ENCODE measurements around the gene RFK. TPM values are rescaled to one million over a fixed set of nuclear protein-coding genes. Genes with fewer than 3 reads are reported as not detected.

RFK gene
- total and polyA plus RNA-seq, 2 experiments from 2014 or later = 32.0 to 46.6 TPM

DNA sequence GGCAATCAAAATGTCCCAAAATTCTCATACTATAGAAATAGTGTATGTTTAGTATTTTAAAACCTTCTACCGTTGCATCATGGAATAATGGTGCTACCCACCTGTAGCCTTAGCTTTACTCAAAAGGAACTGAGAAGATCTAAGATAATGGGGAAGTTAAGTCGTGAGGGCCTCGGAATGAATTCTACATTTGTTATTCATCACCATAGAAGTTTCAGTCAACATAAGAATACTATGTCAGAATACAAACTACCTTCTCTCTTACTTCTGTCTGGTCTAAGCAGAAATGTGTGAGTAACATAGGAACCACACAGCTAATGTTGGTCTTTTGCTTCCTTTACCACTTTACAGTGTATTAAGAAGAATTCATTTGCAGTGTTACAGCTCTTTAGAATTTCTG is 43.2 kb downstream of the RFK start:
- H2AFZ ChIP-seq = no peak overlapping the region
- H4K20me1 ChIP-seq (ENCODE audit: insufficient read depth, poor library complexity, severe bottlenecking) = no peaks in the 10 kb centered on the region
- no peaks in the 10 kb centered on the region for H3K9me3 ChIP-seq (ENCODE audit: low read depth)
- no peaks in the 10 kb centered on the region for H3K79me2 ChIP-seq
- H3K9me2 ChIP-seq (replicated peaks; ENCODE audit: insufficient read depth) = no peaks in the 10 kb centered on the region
- no peaks in the 10 kb centered on the region for H3K27me3 ChIP-seq
- H3K4me3 ChIP-seq = no peak overlapping the region
- H3K36me3 ChIP-seq (replicated peaks; ENCODE audit: insufficient read depth, low read depth) = no peaks in the 10 kb centered on the region
- TF ChIP-seq EZH2phosphoT487 (IDR thresholded peaks at IDR 0.05; ENCODE audit: low read depth, severe bottlenecking, unreplicated experiment) (no peak), CTCF (IDR thresholded peaks at IDR 0.05; ENCODE audit: poor library complexity) (no peak), EZH2 (IDR thresholded peaks at IDR 0.05; ENCODE audit: borderline replicate concordance) (no peak)
- WGBS (ENCODE audit: low lambda C conversion rate, missing lambda C conversion rate) = 90% methylated on average over 3 of the region's 3 CpGs
- DNase-seq (ENCODE audit: low spot score) = no peak
- no peak overlapping the region for H3K4me2 ChIP-seq
- H3K4me1 ChIP-seq (ENCODE audit: insufficient read depth) = no peaks in the 10 kb centered on the region
- no peak overlapping the region for H3K27ac ChIP-seq

DNA sequence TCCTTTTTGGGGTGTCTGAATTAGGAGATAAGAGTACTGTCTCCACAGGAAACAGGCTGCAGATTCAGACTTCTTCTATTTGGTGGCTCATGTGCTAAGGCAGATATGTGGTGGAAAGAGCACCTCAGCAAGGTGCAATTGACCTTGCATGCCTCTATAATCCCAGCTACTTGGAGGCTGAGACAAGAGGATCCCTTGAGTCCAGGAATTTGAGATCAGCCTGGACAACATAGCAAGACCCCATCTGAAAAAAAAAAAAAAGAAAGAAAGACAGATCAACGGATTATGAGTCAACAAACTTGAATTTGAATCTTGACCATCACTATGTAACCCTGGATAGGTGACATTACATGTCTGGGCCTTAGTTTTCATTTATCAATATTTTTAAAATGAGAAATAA is 44.4 kb downstream of the RFK start:
- H3K27ac ChIP-seq = no peak overlapping the region
- H3K4me1 ChIP-seq (ENCODE audit: insufficient read depth) = no peaks in the 10 kb centered on the region
- H4K20me1 ChIP-seq (ENCODE audit: insufficient read depth, poor library complexity, severe bottlenecking) = no peaks in the 10 kb centered on the region
- WGBS (ENCODE audit: low lambda C conversion rate, missing lambda C conversion rate) = 77% methylated on average over 1 of the region's 1 CpG
- no peak overlapping the region for H3K4me2 ChIP-seq
- no peaks in the 10 kb centered on the region for H3K9me2 ChIP-seq (replicated peaks; ENCODE audit: insufficient read depth)
- no peaks in the 10 kb centered on the region for H3K27me3 ChIP-seq
- H3K9me3 ChIP-seq (ENCODE audit: low read depth) = no peaks in the 10 kb centered on the region
- H2AFZ ChIP-seq = no peak overlapping the region
- H3K4me3 ChIP-seq = no peak overlapping the region
- TF ChIP-seq EZH2phosphoT487 (IDR thresholded peaks at IDR 0.05; ENCODE audit: low read depth, severe bottlenecking, unreplicated experiment) (no peak), EZH2 (IDR thresholded peaks at IDR 0.05; ENCODE audit: borderline replicate concordance) (no peak), CTCF (IDR thresholded peaks at IDR 0.05; ENCODE audit: poor library complexity) (no peak)
- no peaks in the 10 kb centered on the region for H3K36me3 ChIP-seq (replicated peaks; ENCODE audit: insufficient read depth, low read depth)
- DNase-seq (ENCODE audit: low spot score) = no peak
- no peaks in the 10 kb centered on the region for H3K79me2 ChIP-seq

GRCh38 chr9:76342858-76343257 is 51.4 kb downstream of the RFK start:
- WGBS (ENCODE audit: low lambda C conversion rate, missing lambda C conversion rate) = 95% methylated on average over 2 of the region's 2 CpGs
- Histone ChIP-seq H3K4me3 (no peak overlapping the region), H3K27ac (no peak overlapping the region), H3K4me2 (no peak overlapping the region), H3K79me2 (no peaks in the 10 kb centered on the region), H2AFZ (no peak overlapping the region), H4K20me1 (ENCODE audit: insufficient read depth, poor library complexity, severe bottlenecking) (no peaks in the 10 kb centered on the region), H3K9me2 (replicated peaks; ENCODE audit: insufficient read depth) (no peaks in the 10 kb centered on the region), H3K9me3 (ENCODE audit: low read depth) (no peaks in the 10 kb centered on the region), H3K4me1 (ENCODE audit: insufficient read depth) (no peaks in the 10 kb centered on the region), H3K27me3 (no peaks in the 10 kb centered on the region), H3K36me3 (replicated peaks; ENCODE audit: insufficient read depth, low read depth) (no peaks in the 10 kb centered on the region)
- DNase-seq (ENCODE audit: low spot score) = no peak
- TF ChIP-seq EZH2 (IDR thresholded peaks at IDR 0.05; ENCODE audit: borderline replicate concordance) = no peak
- TF ChIP-seq EZH2phosphoT487 (IDR thresholded peaks at IDR 0.05; ENCODE audit: low read depth, severe bottlenecking, unreplicated experiment) = no peak
- no peak for TF ChIP-seq CTCF (IDR thresholded peaks at IDR 0.05; ENCODE audit: poor library complexity)

DNA sequence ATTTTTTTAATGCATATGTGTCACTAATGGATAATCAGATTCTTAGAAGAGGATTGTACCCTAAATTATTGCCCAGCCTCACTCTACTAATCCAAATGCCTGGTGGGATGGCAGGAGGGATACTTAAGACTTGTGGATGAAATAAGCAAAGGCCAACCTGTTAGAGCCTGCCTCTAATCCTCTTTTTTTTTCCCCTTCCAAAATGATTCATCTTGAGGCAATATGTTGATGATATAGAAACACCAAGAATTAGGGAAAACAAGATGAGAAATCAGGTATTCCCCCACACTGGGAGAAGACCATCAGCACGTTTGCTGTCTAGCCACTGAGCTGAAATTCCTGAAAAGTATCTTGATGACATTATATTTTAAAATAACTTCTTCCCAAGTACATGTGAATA is 52.0 kb downstream of the RFK start:
- no peak for DNase-seq (ENCODE audit: low spot score)
- no peak overlapping the region for H3K4me3 ChIP-seq
- no peak overlapping the region for H2AFZ ChIP-seq
- H3K4me2 ChIP-seq = no peak overlapping the region
- H4K20me1 ChIP-seq (ENCODE audit: insufficient read depth, poor library complexity, severe bottlenecking) = no peaks in the 10 kb centered on the region
- H3K27me3 ChIP-seq = no peaks in the 10 kb centered on the region
- H3K4me1 ChIP-seq (ENCODE audit: insufficient read depth) = no peaks in the 10 kb centered on the region
- H3K9me3 ChIP-seq (ENCODE audit: low read depth) = no peaks in the 10 kb centered on the region
- H3K79me2 ChIP-seq = no peaks in the 10 kb centered on the region
- no peaks in the 10 kb centered on the region for H3K36me3 ChIP-seq (replicated peaks; ENCODE audit: insufficient read depth, low read depth)
- no peak for TF ChIP-seq EZH2 (IDR thresholded peaks at IDR 0.05; ENCODE audit: borderline replicate concordance)
- WGBS (ENCODE audit: low lambda C conversion rate, missing lambda C conversion rate) = 91% methylated on average over 1 of the region's 1 CpG
- H3K9me2 ChIP-seq (replicated peaks; ENCODE audit: insufficient read depth) = no peaks in the 10 kb centered on the region
- H3K27ac ChIP-seq = no peak overlapping the region
